Measurements from ENCODE around the gene XKR3.

Gene XKR3

GRCh38 chr22:16783453-16783852 is 41.8 kb downstream of the XKR3 start:
- no peaks in the 10 kb centered on the region for H3F3A ChIP-seq (ENCODE audit: insufficient read depth, low read length)
- H3K9me3 ChIP-seq (replicated peaks; ENCODE audit: insufficient read depth, low read length) = no peaks in the 10 kb centered on the region
- no peaks in the 10 kb centered on the region for H4K20me1 ChIP-seq (ENCODE audit: insufficient read depth, low read length)
- no peaks in the 10 kb centered on the region for H3K4me1 ChIP-seq (ENCODE audit: low read length)
- no peak overlapping the region for H2AFZ ChIP-seq (ENCODE audit: low read length)
- H3K27ac ChIP-seq (ENCODE audit: low read length) = no peak overlapping the region
- H3K36me3 ChIP-seq (replicated peaks; ENCODE audit: insufficient read depth, low read length) = no peaks in the 10 kb centered on the region
- peak overlapping the region; percentile 13; the same call in 1 of the 2 replicates for H3K4me3 ChIP-seq (ENCODE audit: low read length)
- no peak overlapping the region for H3K9ac ChIP-seq (ENCODE audit: low read length)
- no peak for TF ChIP-seq EZH2phosphoT487 (IDR thresholded peaks at IDR 0.05; ENCODE audit: low read length)
- no peak for TF ChIP-seq EZH2 (optimal IDR thresholded peaks at IDR 0.05; ENCODE audit: low read depth, low read length)
- TF ChIP-seq CTCF (IDR thresholded peaks at IDR 0.05; ENCODE audit: low read length) = no peak
- H3K27me3 ChIP-seq (replicated peaks; ENCODE audit: insufficient read depth, low read length) = no peaks in the 10 kb centered on the region
- DNase-seq = no peak
- no peaks in the 10 kb centered on the region for H3K9me2 ChIP-seq (replicated peaks; ENCODE audit: insufficient read depth, low read length)
- peak overlapping the region; percentile 14; the same call in 1 of the 2 replicates for H3K4me2 ChIP-seq (ENCODE audit: low read depth, low read length)
- H3K79me2 ChIP-seq (ENCODE audit: low read length) = no peaks in the 10 kb centered on the region

- DNase-seq = no peak
- H3K9me3 ChIP-seq (replicated peaks; ENCODE audit: insufficient read depth, low read length) = no peaks in the 10 kb centered on the region
- no peaks in the 10 kb centered on the region for H3K9me2 ChIP-seq (replicated peaks; ENCODE audit: insufficient read depth, low read length)
- no peak overlapping the region for H3K4me3 ChIP-seq (ENCODE audit: low read length)
- H2AFZ ChIP-seq (ENCODE audit: low read length) = no peak overlapping the region
- H3K4me2 ChIP-seq (ENCODE audit: low read depth, low read length) = no peak overlapping the region
- H4K20me1 ChIP-seq (ENCODE audit: insufficient read depth, low read length) = no peaks in the 10 kb centered on the region
- no peaks in the 10 kb centered on the region for H3K27me3 ChIP-seq (replicated peaks; ENCODE audit: insufficient read depth, low read length)
- H3K36me3 ChIP-seq (replicated peaks; ENCODE audit: insufficient read depth, low read length) = no peaks in the 10 kb centered on the region
- no peak overlapping the region for H3K27ac ChIP-seq (ENCODE audit: low read length)
- H3F3A ChIP-seq (ENCODE audit: insufficient read depth, low read length) = no peaks in the 10 kb centered on the region
- no peak overlapping the region for H3K9ac ChIP-seq (ENCODE audit: low read length)
- H3K79me2 ChIP-seq (ENCODE audit: low read length) = no peaks in the 10 kb centered on the region
- no peaks in the 10 kb centered on the region for H3K4me1 ChIP-seq (ENCODE audit: low read length)
- no peak for TF ChIP-seq EZH2phosphoT487 (IDR thresholded peaks at IDR 0.05; ENCODE audit: low read length)
- no peak for TF ChIP-seq EZH2 (optimal IDR thresholded peaks at IDR 0.05; ENCODE audit: low read depth, low read length)
- no peak for TF ChIP-seq CTCF (IDR thresholded peaks at IDR 0.05; ENCODE audit: low read length)
Measured at GRCh38 chr22:16781764-16782329, 43.4 kb downstream of the XKR3 start.

- H3K4me3 ChIP-seq (ENCODE audit: low read length) = no peak overlapping the region
Measured at GRCh38 chr22:16781074-16781763, 44.0 kb downstream of the XKR3 start.

More at GRCh38 chr22:16781074-16781763, 44.0 kb downstream of the XKR3 start:
- Histone ChIP-seq H3K4me2 (ENCODE audit: low read depth, low read length) (no peak overlapping the region), H3K9ac (ENCODE audit: low read length) (no peak overlapping the region), H3K27ac (ENCODE audit: low read length) (no peak overlapping the region), H3F3A (ENCODE audit: insufficient read depth, low read length) (no peaks in the 10 kb centered on the region), H3K79me2 (ENCODE audit: low read length) (no peaks in the 10 kb centered on the region), H4K20me1 (ENCODE audit: insufficient read depth, low read length) (no peaks in the 10 kb centered on the region), H3K27me3 (replicated peaks; ENCODE audit: insufficient read depth, low read length) (no peaks in the 10 kb centered on the region), H3K36me3 (replicated peaks; ENCODE audit: insufficient read depth, low read length) (no peaks in the 10 kb centered on the region), H2AFZ (ENCODE audit: low read length) (no peak overlapping the region), H3K4me1 (ENCODE audit: low read length) (no peaks in the 10 kb centered on the region), H3K9me3 (replicated peaks; ENCODE audit: insufficient read depth, low read length) (no peaks in the 10 kb centered on the region), H3K9me2 (replicated peaks; ENCODE audit: insufficient read depth, low read length) (no peaks in the 10 kb centered on the region)
- DNase-seq = no peak
- TF ChIP-seq CTCF (IDR thresholded peaks at IDR 0.05; ENCODE audit: low read length) (no peak), EZH2 (optimal IDR thresholded peaks at IDR 0.05; ENCODE audit: low read depth, low read length) (no peak), EZH2phosphoT487 (IDR thresholded peaks at IDR 0.05; ENCODE audit: low read length) (no peak)

Data from MM.1S (cell line).